HG03575 (cell line): ENCODE measurements around the gene PACRG.

Source experiments
- ATAC-seq: cut with Tn5 transposase; IDR thresholded peaks from one replicate; pipeline ENCODE4 v1.9.1; 2021; ENCODE audit not compliant: unreplicated experiment, insufficient number of reproducible peaks, low FRiP score; ENCODE audit errors: extremely low read depth

The PACRG gene

DNA sequence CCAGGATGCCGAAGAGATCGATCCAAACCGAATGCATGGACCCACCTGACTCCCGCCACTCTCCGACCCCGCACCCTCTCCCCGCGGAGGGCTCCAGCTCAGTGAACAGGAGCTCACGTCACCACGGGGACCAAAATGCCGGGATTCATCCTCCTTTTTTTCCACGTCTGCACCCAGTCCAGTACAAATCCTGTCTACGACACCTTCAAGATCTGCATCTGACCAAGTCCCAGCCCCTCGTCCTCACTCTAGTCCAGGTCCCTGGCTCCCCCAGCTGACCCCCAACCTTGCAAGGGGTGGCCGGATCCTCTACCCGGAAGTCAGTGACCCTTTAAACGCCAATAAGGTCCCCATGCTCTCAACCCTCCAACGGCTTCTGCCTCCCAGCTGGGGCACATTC lies 593.9 kb downstream of the PACRG start:
- no peak for ATAC-seq

DNA sequence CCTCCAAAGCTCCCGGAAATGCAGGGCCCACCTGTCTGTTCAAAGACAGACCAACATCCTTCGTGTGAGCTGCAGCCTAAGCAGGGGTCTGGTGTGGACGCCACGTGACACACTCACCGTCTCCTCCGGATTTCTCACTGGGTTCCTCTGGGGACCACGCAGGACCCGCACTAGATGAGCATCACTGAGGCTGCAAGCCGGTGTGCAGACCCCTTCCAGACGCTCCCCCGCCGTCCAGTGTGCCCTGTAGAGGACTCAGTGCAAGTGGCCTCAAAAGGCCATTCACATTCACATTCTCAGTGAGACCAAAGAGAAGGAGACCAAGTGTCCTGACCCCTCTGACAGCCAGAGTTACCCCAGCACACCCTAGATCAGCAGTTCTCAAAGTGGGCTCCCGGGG lies 595.5 kb downstream of the PACRG start:
- ATAC-seq = no peak

DNA sequence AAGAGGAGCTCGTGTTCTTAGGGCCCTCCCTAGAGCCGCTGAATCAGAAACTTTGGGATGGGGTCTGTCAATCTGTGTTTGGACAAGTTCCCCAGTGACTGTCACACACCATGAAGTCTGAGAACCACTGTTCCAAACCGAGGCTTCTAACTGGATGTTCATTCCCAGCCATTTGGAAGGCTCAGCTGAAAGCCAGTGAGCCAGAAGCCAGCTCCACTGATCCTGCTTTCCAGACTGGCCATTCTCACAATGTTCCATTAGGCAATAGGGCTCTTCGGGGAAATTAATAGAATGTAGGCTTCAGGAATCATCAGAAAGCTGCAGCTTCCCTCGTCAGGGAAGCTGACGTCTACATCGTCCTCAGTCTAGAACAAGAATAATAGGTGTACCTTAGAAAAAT lies 595.9 kb downstream of the PACRG start:
- ATAC-seq = no peak

DNA sequence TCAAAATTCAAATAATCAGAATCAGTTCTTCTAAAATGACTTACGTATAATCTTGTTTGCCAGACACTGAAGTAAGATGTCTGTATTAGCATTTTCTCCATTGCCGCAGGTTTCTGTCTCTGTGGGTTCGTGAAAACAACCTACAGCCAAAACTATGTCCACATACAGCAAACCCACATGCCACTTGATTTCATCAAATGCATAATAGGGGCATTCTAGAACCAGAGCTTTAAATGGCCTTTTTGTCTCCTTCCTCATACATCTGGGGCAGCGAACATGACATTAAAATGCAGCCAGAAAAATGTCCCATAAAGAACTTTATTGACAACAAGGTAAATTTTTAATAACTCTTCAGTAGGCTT lies 596.5 kb downstream of the PACRG start:
- no peak for ATAC-seq

DNA sequence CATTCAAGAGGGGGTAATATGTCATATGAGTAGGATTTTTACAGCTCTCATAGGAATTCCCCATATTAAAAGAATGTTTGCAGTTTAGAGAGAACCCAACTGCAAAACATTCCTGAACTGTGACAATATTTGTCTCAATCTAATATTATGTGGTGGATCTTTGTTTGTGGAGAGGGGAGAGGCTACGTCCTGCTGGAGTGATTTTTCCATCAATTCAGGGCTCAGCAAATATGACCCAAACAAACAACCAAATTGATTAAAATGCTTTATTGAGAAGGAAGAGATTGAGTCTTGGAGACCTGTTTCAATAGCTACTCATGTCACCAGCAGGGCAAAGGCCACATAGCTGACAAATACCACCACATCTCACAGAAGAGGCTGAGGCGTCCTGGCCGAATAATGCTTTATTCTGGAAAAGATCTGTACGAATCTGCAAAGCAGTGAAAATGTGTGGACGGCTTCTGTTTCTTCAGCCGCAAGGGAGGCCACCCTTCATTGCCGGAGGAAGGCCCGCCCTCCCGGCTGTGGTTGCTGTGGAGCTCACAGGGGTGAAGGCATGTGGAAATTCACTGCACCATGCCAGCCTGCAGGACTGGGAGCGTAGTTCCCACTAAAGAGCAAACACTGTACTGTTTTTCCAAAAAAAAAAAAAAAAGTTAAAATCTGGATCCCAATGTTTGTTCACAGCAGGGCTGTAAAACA lies 597.1 kb downstream of the PACRG start:
- no peak for ATAC-seq

DNA sequence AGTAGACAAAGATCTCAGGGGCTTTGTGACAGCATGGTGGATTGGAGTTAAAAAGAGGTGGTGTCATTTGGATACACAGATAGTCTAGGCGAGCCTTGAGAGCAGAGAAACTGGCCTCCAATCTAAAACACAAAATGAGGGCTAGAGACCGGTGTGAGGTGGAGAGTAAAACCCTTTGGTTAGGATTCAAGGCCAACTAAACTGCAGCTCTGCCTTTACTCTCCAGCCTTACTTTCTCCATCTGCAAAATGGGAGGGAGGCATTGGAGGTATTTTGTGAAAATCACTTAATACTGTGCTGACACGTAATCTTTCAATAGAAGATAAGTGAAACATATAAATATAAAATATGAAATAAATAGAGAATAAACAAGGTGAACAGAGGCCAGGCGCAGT lies 597.6 kb downstream of the PACRG start:
- ATAC-seq = no peak

DNA sequence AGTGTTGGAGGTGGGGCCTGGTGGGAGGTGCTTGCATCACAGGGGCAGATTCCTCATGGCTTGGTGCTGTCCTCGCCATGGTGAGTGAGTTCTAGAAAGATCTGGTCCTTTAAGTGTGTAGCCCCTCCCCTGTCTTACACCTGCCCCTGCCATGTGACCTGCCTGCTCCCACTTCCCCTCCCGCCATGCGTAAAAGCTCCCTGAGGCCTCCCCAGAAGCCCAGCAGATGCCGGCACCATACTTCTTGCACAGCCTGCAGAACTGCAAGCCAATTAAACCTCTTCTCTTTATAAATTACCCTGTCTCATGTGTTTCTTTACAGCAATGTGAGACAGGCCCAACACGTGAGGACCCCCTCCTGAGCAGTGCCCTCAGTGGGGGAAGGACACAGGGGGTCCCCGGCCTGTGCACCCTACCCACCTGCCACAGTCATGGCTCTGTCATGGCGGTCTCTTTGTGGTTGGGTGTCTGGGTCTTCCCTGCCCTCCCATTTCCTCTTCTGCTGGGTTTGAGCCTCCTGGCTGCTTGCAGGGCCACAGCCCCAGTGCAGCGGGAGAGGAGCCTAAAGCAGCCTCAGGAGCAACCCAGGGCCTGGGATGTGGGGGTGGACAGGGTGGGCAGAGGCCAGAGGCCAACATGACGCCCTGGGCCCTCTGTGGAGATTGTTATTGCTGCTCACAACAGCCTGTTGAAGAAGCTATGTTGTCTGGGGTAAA lies 599.5 kb downstream of the PACRG start:
- ATAC-seq = no peak

DNA sequence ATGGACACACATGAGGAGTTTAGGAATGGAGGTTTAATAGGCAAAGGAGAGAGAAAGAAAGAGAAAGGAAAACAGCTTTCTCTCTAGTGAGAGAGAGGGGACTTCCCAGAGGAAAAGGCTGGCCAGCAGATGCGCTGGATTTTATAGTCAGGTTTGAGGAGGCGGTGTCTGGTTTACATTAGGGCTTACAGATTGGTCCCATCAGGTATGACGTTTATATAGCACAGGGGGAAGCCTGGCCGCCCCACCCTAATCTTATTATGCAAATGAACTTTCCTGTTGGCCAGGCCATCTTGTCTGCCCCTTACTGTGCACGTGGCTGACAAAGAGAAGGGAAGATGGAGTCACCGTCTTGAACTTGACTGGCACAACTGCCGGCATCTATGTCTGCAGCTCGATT lies 600.1 kb downstream of the PACRG start:
- ATAC-seq = no peak

DNA sequence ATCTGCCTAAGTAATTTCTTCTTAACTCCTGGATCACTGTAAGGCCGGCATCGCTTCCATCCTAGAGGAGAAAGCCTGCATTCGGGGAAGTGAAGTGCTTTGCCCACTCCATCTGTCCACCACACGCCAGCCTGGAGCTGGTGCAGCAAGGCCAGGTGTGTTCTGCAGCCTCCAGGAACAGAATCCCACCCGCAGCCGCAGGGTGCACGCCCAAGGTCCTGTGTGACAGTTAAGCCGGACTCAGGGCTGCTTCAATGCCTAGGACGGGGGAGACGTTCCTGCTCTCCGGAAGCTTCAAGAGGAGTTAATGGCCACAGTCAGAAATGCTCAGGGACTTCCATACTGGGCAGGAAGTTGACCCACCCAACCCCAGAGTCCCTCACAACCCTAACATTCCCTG lies 600.6 kb downstream of the PACRG start:
- ATAC-seq = no peak

DNA sequence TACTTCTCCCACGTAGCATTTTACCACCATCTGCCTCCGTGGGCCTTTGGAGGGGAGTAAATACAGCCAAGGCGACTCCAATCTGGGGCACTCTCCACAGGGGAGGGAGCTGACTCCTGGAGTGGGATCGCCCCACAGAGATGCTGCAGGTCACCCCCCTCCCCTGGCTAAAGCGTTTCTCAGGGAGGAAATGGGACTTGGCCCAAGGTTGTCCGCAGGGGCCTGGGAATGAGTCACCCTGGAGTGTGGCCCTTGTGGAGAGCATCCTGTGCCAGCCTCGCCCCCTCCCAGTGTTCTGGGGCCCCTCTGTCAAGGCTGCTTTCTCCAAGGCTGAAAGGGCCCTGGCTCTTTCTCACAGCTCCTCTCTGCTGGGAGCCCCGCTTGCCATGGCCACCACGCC lies 602.2 kb downstream of the PACRG start:
- no peak for ATAC-seq

DNA sequence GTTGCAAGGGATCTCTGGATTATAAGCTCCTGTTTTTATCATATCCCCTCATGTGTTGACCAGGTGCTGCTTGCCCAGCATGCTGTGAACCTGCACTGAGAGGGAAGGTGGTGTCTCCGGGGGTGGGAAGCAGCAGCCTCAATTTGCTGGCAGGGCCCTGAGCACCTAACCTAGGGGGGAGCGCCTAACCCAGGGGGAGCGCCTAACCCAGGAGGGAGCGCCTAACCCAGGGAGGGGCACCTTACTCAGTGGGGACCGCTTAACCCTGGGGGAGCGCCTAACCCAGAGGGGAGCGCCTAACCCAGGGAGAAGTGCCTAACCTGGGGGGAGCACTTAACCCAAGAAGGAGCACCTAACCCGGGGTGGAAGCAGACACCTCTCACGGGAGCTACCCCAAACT lies 603.5 kb downstream of the PACRG start:
- no peak for ATAC-seq

DNA sequence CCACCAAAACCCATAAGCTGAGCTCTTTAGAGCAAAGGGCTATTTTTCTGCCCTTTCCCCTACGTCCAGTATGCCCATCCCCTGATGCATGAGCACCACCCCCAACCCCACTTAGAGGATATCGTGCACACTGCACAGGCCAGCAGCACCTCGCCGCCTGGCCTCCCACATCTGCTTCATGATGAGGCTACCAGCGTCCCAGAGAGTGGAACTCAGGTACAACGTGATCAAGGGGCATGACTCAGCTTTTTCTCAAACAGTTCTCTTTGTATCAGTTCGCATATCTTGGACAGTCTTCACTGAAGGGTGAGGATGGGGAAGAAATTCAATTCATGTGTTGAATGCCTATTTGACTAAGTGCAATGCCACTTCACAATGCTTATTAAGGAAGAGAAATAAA lies 604.8 kb downstream of the PACRG start:
- ATAC-seq = no peak

DNA sequence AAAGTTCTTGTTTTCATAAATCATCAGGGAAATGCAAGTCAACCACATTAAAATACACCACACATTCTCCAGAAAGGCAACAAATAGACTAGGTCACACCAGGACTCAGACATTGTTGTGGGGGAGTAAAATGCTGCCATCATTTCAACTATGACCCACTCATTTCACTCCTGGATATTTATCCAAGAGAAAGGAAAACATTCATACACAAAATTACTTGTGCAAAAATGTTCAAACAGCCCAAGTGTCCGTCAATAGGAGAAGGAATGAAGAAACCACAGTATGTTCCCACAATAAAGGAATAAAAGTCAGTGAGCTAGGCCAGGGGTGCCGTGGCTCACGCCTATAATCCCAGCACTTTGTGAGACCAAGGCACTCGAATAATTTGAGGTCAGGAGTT lies 605.3 kb downstream of the PACRG start:
- no peak for ATAC-seq

DNA sequence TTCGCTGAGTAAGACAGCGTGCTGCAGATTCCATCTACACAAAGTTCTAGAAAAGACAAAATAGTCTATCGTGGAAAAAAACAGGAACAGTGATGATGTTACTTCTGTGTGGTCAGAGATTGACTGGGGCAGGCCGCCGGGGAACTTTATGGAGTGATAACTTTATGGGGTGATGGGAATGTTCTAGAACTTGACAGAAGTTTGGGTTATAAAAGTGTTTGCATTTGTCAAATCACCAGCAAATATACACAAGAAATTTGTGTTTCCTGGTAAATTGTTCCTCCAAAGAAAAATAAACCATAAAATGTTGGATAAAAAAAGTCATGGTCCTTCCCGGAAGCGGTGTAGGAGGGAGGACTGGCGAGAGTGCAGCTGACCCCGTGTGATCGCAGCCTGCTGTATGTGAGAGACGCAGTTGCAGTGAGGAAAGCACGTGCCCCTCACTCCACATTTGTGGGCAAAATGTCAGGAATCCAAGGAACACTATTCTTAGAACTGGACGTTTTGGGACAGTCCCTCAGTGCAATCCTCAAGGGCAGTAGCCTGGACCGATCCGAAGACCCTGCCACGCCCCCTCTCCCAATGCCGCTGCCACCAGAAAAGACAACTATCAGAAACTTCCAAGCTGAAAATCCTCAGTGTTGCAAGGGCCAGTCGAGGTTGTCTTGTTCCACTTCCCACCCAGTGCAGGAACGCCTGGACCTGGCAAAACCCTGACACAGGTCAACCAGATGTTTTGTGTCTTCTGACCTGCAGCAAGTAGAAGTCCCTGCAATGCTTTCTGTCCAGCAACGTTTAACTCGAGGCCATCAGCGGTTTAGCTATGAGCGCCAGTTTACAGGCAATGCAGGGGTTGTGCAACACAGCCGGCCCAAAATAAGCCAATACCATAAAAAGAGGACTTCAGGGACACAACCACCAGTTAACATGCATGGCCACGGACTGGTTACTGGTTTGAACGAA lies 606.2 kb downstream of the PACRG start:
- ATAC-seq = no peak

DNA sequence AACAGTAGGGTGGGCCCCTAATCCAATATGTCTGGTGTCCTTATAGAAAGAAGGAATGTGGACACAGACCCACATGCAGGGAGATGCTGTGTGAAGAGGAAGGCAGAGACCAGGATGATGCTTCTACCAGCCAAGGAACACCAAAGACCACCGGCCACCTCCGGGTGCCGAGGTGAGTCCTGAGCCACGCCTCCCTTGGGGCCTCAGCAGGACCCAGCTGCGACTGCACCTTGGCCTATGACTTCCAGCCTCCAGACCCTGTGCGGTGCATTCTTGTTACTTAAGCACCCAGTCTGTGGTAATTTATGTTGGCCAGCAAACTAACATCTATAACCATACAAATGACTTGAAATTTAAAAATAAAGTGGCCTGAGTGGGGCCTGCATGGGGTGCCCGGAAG lies 607.3 kb downstream of the PACRG start:
- no peak for ATAC-seq

DNA sequence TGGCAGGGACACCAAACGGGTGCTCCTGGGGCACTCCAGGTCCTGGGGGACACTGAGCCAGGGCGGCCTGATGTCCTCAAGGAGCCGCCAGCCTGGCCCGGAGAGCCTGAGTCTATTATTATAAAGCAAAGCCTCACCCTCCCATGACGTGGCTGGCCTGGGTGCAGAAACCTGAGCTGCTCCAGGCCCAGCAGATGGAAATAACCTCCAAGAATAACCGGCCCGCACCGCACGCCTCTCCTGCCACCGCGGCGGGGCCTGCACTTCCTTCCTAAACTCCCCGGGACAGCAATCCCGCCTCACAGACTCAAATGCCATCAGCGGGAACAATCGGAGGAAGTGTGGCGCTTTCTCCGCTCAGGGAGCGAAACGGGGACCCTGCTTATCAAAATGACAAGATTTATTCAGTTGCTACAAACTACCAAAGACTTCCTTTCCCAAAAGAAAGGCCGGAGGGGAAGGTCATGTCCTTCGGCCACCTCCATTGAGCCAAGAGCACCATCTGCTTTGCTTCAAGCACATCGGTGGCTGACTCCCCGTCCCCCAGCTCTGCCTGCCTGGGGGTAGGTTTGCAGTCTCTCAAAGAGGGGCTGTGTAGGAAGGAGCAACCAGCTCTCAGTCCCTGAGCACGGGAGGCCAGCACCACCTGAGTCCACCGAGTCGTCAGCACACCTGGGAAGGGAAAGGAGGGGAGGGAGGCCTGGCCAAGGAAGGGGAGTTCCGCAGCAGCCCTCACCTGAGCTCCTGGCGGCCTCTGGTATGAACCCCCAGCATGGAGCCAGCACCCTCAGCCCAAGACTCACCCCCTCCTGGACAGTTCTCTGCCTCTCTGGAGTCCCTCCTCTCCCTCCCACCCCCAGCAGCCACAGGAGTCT lies 608.1 kb downstream of the PACRG start:
- ATAC-seq = no peak

DNA sequence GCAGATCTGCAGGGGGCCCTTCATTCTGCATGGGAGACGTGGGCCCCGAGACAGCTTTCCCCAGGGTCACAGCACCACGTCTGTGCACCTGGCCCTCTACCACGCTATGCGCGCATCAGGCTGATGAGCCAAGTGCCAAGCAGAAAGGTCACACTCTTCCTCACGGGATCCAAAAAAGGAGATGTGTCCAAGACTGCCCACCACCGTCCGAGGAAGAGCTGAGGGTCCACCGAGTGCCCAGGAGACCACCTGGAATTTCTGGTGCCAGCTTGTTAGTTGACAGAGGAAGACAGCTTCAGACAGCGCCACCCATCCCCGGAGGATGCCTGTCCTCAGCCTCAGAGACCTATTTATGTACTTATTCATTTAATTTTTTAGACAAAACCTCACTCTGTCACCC lies 609.2 kb downstream of the PACRG start:
- ATAC-seq = no peak

DNA sequence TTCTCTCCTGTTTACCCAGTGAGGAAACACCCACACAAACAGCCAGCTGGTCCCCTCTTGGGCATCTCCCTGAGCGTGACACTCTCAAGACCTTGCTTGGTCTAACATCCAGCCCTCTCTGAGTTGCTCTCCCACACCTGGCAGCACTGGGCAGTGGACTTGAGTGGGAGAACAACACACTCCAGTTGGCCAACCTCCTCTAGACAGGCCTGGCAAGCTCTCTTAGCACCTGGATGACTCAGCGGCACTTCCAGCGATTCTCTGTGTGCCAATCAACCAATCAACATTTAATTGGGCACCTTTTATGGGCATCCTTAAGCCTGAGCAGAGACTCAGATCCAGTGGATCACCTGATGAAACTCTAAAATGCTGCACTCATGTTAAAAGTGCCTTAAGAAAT lies 610.2 kb downstream of the PACRG start:
- no peak for ATAC-seq
